IMR-90 (cell line): Measurements from ENCODE around the gene COL5A1.

Source experiments
- BHLHE40 ChIP-seq: fragments of 150-350 bp; IDR thresholded peaks from 2 replicates; pipeline ENCODE4 v1.6.1; 2016; ENCODE audit warnings: mild to moderate bottlenecking, low read depth, low read length
- CEBPB ChIP-seq: IDR thresholded peaks from 2 replicates; pipeline ENCODE4 v1.6.1; 2012; ENCODE audit warnings: low read depth, low read length, improper control_type of control experiment
- FOS ChIP-seq: fragments of 150-350 bp; IDR thresholded peaks from 2 replicates; pipeline ENCODE4 v1.6.1; 2016; ENCODE audit warnings: low read depth, low read length
- MAZ ChIP-seq: IDR thresholded peaks from 2 replicates; pipeline ENCODE4 v1.6.1; 2012; ENCODE audit warnings: low read depth, mild to moderate bottlenecking, low read length, improper control_type of control experiment, moderate library complexity, borderline replicate concordance
- MXI1 ChIP-seq: IDR thresholded peaks from 2 replicates; pipeline ENCODE4 v1.6.1; 2012; ENCODE audit warnings: low read depth, mild to moderate bottlenecking, low read length, moderate library complexity, borderline replicate concordance
- POLR2A ChIP-seq: IDR thresholded peaks from 2 replicates; pipeline ENCODE4 v1.6.1; 2012; ENCODE audit warnings: mild to moderate bottlenecking, low read depth, low read length
- RAD21 ChIP-seq: IDR thresholded peaks from 2 replicates; pipeline ENCODE4 v1.6.1; 2012; ENCODE audit warnings: low read length, improper control_type of control experiment
- RCOR1 ChIP-seq: IDR thresholded peaks from 2 replicates; pipeline ENCODE4 v1.6.1; 2012; ENCODE audit warnings: mild to moderate bottlenecking, low read length, improper control_type of control experiment; ENCODE audit not compliant: insufficient replicate concordance
- RFX5 ChIP-seq: IDR thresholded peaks from 2 replicates; pipeline ENCODE4 v1.8.0; 2012; ENCODE audit warnings: low read depth, mild to moderate bottlenecking, low read length, moderate library complexity
- SMC3 ChIP-seq: fragments of 150-350 bp; IDR thresholded peaks from 2 replicates; pipeline ENCODE4 v1.6.1; 2016; ENCODE audit warnings: low read depth, mild to moderate bottlenecking, antibody characterized with exemption, low read length, moderate library complexity
- TF ChIP-seq, protein P1 (sequence below): conservative IDR thresholded peaks from 2 replicates; pipeline ENCODE4 v1.5.1; 2012; ENCODE audit warnings: mild to moderate bottlenecking, low read depth, low read length, improper control_type of control experiment
- TF ChIP-seq, protein P2 (sequence below): fragments of 150-350 bp; IDR thresholded peaks from 2 replicates; pipeline ENCODE4 v1.6.1; 2017; ENCODE audit warnings: mild to moderate bottlenecking, antibody characterized with exemption, low read length, low read depth

GRCh38 chr9:134600836-134601638, 40.6 kb upstream of the COL5A1 start:
- TF ChIP-seq, protein P1, sequence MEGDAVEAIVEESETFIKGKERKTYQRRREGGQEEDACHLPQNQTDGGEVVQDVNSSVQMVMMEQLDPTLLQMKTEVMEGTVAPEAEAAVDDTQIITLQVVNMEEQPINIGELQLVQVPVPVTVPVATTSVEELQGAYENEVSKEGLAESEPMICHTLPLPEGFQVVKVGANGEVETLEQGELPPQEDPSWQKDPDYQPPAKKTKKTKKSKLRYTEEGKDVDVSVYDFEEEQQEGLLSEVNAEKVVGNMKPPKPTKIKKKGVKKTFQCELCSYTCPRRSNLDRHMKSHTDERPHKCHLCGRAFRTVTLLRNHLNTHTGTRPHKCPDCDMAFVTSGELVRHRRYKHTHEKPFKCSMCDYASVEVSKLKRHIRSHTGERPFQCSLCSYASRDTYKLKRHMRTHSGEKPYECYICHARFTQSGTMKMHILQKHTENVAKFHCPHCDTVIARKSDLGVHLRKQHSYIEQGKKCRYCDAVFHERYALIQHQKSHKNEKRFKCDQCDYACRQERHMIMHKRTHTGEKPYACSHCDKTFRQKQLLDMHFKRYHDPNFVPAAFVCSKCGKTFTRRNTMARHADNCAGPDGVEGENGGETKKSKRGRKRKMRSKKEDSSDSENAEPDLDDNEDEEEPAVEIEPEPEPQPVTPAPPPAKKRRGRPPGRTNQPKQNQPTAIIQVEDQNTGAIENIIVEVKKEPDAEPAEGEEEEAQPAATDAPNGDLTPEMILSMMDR, result no peak
- TF ChIP-seq MXI1, result no peak
- TF ChIP-seq POLR2A, result no peak
- TF ChIP-seq RCOR1, result no peak
- TF ChIP-seq SMC3, result no peak
- no peak for TF ChIP-seq RAD21
- no peak for TF ChIP-seq CEBPB
- TF ChIP-seq MAZ, result no peak
- TF ChIP-seq FOS, result no peak
- TF ChIP-seq RFX5, result no peak
- TF ChIP-seq, protein P2, sequence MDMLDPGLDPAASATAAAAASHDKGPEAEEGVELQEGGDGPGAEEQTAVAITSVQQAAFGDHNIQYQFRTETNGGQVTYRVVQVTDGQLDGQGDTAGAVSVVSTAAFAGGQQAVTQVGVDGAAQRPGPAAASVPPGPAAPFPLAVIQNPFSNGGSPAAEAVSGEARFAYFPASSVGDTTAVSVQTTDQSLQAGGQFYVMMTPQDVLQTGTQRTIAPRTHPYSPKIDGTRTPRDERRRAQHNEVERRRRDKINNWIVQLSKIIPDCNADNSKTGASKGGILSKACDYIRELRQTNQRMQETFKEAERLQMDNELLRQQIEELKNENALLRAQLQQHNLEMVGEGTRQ, result no peak
- no peak for TF ChIP-seq BHLHE40
